NOMO-1 treated with DMSO at 0.1 percent for 48 hours (cell line): Measurements from ENCODE around the gene SPATA31A7.
"Not testable (repeated sequence)": the region's sequence is repeated elsewhere in the genome, so short reads cannot be mapped to it uniquely, and the experiment has no call there.

Experiments used
- DNase-seq: peaks from one replicate; lab custom pipeline; 2025; ENCODE audit not compliant: unreplicated experiment; lab: John Stamatoyannopoulos, UW

SPATA31A7 gene

GRCh38 chr9:61189736-61190135 lies at the start of gene SPATA31A7:
TSS of gene SPATA31A7 (plus strand) at chr9:61190036. CDS start at chr9:61190065, 29 bp downstream.
- DNase-seq: not testable (repeated sequence)

- DNase-seq: not testable (repeated sequence)
Observed at GRCh38 chr9:61226438-61226837, 36.6 kb downstream of the SPATA31A7 start.
